Measurements from ENCODE around the gene GTSF1L. TPM values are rescaled to one million over a fixed set of nuclear protein-coding genes. Genes with fewer than 3 reads are reported as not detected.

The GTSF1L gene
- total RNA-seq, 1 experiment from 2014 or later: not detected

- CTCF ChIA-PET: interaction anchor here (1.6 kb wide), 1 partner anchor 328 kb away, joined by 4 read pairs; no protein-coding TSS in a partner anchor
- TF ChIP-seq CTCF (conservative IDR thresholded peaks at IDR 0.05; ENCODE audit: low read depth, low read length) (no peak), EZH2 (IDR thresholded peaks at IDR 0.05; ENCODE audit: borderline replicate concordance, low read depth, low read length, poor library complexity, severe bottlenecking) (no peak)
- peaks cover 4% of the 10 kb centered on the region for H3K4me1 ChIP-seq (ENCODE audit: insufficient read depth, low read length, poor library complexity, severe bottlenecking)
- DNase-seq (ENCODE audit: low spot score): no peak
- H3K27me3 ChIP-seq (replicated peaks; ENCODE audit: insufficient read depth, low read depth, low read length, poor library complexity): no peaks in the 10 kb centered on the region
- intact Hi-C loops (cut with micrococcal nuclease; ENCODE audit: unreplicated experiment): no loop called here
- no TSS peak for BruUV-seq (replicated peaks)
- no peak overlapping the region for H3K27ac ChIP-seq (ENCODE audit: low read depth, low read length, poor library complexity, severe bottlenecking)
- POLR2A ChIA-PET (ENCODE audit: low non-redundant PET): no interaction called here
- no peaks in the 10 kb centered on the region for H3K9me3 ChIP-seq (ENCODE audit: low read depth, low read length, poor library complexity, severe bottlenecking)
- no peaks in the 10 kb centered on the region for H3K36me3 ChIP-seq (ENCODE audit: insufficient read depth, low read length, poor library complexity, severe bottlenecking)
- no peak overlapping the region for H3K4me3 ChIP-seq (ENCODE audit: low read depth, low read length, poor library complexity, severe bottlenecking)
Observed at GRCh38 chr20:43752561-43753301, 25.9 kb upstream of the GTSF1L start.

- Histone ChIP-seq H3K9me3 (ENCODE audit: low read depth, low read length, poor library complexity, severe bottlenecking) (no peaks in the 10 kb centered on the region), H3K4me1 (ENCODE audit: insufficient read depth, low read length, poor library complexity, severe bottlenecking) (peaks cover 5% of the 10 kb centered on the region), H3K27me3 (replicated peaks; ENCODE audit: insufficient read depth, low read depth, low read length, poor library complexity) (no peaks in the 10 kb centered on the region), H3K4me3 (ENCODE audit: low read depth, low read length, poor library complexity, severe bottlenecking) (no peak overlapping the region), H3K27ac (ENCODE audit: low read depth, low read length, poor library complexity, severe bottlenecking) (no peak overlapping the region), H3K36me3 (ENCODE audit: insufficient read depth, low read length, poor library complexity, severe bottlenecking) (no peaks in the 10 kb centered on the region)
- no TSS peak for BruUV-seq (replicated peaks)
- DNase-seq (ENCODE audit: low spot score): no peak
- CTCF ChIA-PET: interaction anchor here (1.6 kb wide), 1 partner anchor 329 kb away, joined by 4 read pairs; no protein-coding TSS in a partner anchor
- intact Hi-C loops (cut with micrococcal nuclease; ENCODE audit: unreplicated experiment): no loop called here
- TF ChIP-seq EZH2 (IDR thresholded peaks at IDR 0.05; ENCODE audit: borderline replicate concordance, low read depth, low read length, poor library complexity, severe bottlenecking) (no peak), CTCF (conservative IDR thresholded peaks at IDR 0.05; ENCODE audit: low read depth, low read length) (no peak)
- POLR2A ChIA-PET (ENCODE audit: low non-redundant PET): no interaction called here
Observed at GRCh38 chr20:43752051-43752360, 25.2 kb upstream of the GTSF1L start.

- no TSS peak for BruUV-seq (replicated peaks)
- TF ChIP-seq CTCF (conservative IDR thresholded peaks at IDR 0.05; ENCODE audit: low read depth, low read length) (no peak), EZH2 (IDR thresholded peaks at IDR 0.05; ENCODE audit: borderline replicate concordance, low read depth, low read length, poor library complexity, severe bottlenecking) (no peak)
- H3K27me3 ChIP-seq (replicated peaks; ENCODE audit: insufficient read depth, low read depth, low read length, poor library complexity): no peaks in the 10 kb centered on the region
- POLR2A ChIA-PET (ENCODE audit: low non-redundant PET): no interaction called here
- no peak overlapping the region for H3K27ac ChIP-seq (ENCODE audit: low read depth, low read length, poor library complexity, severe bottlenecking)
- H3K9me3 ChIP-seq (ENCODE audit: low read depth, low read length, poor library complexity, severe bottlenecking): no peaks in the 10 kb centered on the region
- CTCF ChIA-PET: interaction anchor here (0.6 to 1.6 kb wide), 2 partner anchors 23 to 329 kb away, joined by 3 to 4 read pairs; no protein-coding TSS in a partner anchor
- no peak overlapping the region for H3K4me3 ChIP-seq (ENCODE audit: low read depth, low read length, poor library complexity, severe bottlenecking)
- no peaks in the 10 kb centered on the region for H3K36me3 ChIP-seq (ENCODE audit: insufficient read depth, low read length, poor library complexity, severe bottlenecking)
- H3K4me1 ChIP-seq (ENCODE audit: insufficient read depth, low read length, poor library complexity, severe bottlenecking): peaks cover 11% of the 10 kb centered on the region
- intact Hi-C loops (cut with micrococcal nuclease; ENCODE audit: unreplicated experiment): loop anchor here (2.0 kb wide), 1 partner anchor 175 kb away; no protein-coding TSS in a partner anchor
- DNase-seq (ENCODE audit: low spot score): no peak
Observed at GRCh38 chr20:43751167-43752050, 24.6 kb upstream of the GTSF1L start.
